Sigmoid colon (tissue), 7 donors: ENCODE measurements around the gene DLGAP4. TPM values are rescaled to one million over a fixed set of nuclear protein-coding genes. Genes with fewer than 3 reads are reported as not detected.

ENCODE experiments used
- DNase-seq: peaks from one replicate; pipeline ENCODE4 v3.0.0-alpha.2; 2019
- H3K27ac ChIP-seq, 4 donors: fragments of 200-600 bp; sonication (generic); one replicate each; pipeline ENCODE4 v1.5.1; 2016 to 2019; ENCODE audit warnings: mild to moderate bottlenecking in 1 of 4
- H3K27me3 ChIP-seq, 3 donors: fragments of 200-600 bp; sonication (generic); one replicate each; pipeline ENCODE4 v1.5.1; 2019; ENCODE audit warnings: mild to moderate bottlenecking in 1 of 3
- H3K36me3 ChIP-seq, 4 donors: fragments of 200-600 bp; sonication (generic); one replicate each; pipeline ENCODE4 v1.5.1; 2016 to 2019
- H3K4me1 ChIP-seq, 4 donors: fragments of 200-600 bp; sonication (generic); one replicate each; pipeline ENCODE4 v1.5.1; 2017 to 2019
- H3K4me3 ChIP-seq, 4 donors: fragments of 200-600 bp; sonication (generic); one replicate each; pipeline ENCODE4 v1.5.1; 2017 to 2019; ENCODE audit warnings: mild to moderate bottlenecking in 2 of 4, moderate library complexity in 1 of 4
- H3K9me3 ChIP-seq, 4 donors: fragments of 200-600 bp in 3 of 4; sonication (generic) in 3 of 4; one replicate each; pipeline versions ENCODE4 v1.5.1 to v1.6.1; 2013 to 2019
- EP300 ChIP-seq, 4 donors: sonication (generic); formaldehyde crosslinking; IDR thresholded peaks; one replicate each; pipeline ENCODE4 v1.6.1; 2017; ENCODE audit warnings: antibody characterized with exemption in 4 of 4
- POLR2A ChIP-seq, 2 donors: fragments of 450-650 bp; IDR thresholded peaks; one replicate each; pipeline ENCODE4 v1.6.1; 2016; ENCODE audit warnings: antibody characterized with exemption in 2 of 2, mild to moderate bottlenecking in 2 of 2, moderate library complexity in 2 of 2
- POLR2AphosphoS5 ChIP-seq, 4 donors: sonication (generic); formaldehyde crosslinking; IDR thresholded peaks; one replicate each; pipeline ENCODE4 v1.6.1; 2017; ENCODE audit warnings: antibody characterized with exemption in 4 of 4
- WGBS, 2 donors: extraction: QIAGEN DNeasy Blood & Tissue Kit; methylation state at CpG; one replicate each; pipeline ENCODE4 v1.1.7; 2013; 5-methylcytosine and 5-hydroxymethylcytosine counted together
- intact Hi-C: fragments of 100-400 bp; cut with DNase I; formaldehyde crosslinking; loops from one replicate; pipeline ENCODE4 v1.15.1; 2023
- polyA plus RNA-seq, 3 donors: library from polyadenylated mRNA; stranded (reverse); fragments of 200-250 nt; gene quantifications; one replicate each; pipeline ENCODE4 v1.2.3, GENCODE V29; 2013
- total RNA-seq, 4 donors: library from RNA; depleted of rRNA; stranded (reverse); fragments of >200 nt; gene quantifications; one replicate each; pipeline ENCODE4 v1.1.0, GENCODE V29; 2016
- TF ChIP-seq, protein P1 (sequence below), 4 experiments: fragments of 450-650 bp in 3 of 4; fragments of 200-600 bp in 1 of 4; IDR thresholded peaks; one replicate each; pipeline ENCODE4 v1.5.1; 2016 to 2019; ENCODE audit warnings: antibody characterized with exemption in 4 of 4, mild to moderate bottlenecking in 3 of 4, moderate library complexity in 2 of 4
- donor health status: healthy with polysubstance abuse.
- donor health status: Bipolar disorder and iron deficiency.
- donor health status: healthy.

DLGAP4 gene
- total and polyA plus RNA-seq, 7 donors = 21.0 to 60.7 (median 36.9) TPM

DNA sequence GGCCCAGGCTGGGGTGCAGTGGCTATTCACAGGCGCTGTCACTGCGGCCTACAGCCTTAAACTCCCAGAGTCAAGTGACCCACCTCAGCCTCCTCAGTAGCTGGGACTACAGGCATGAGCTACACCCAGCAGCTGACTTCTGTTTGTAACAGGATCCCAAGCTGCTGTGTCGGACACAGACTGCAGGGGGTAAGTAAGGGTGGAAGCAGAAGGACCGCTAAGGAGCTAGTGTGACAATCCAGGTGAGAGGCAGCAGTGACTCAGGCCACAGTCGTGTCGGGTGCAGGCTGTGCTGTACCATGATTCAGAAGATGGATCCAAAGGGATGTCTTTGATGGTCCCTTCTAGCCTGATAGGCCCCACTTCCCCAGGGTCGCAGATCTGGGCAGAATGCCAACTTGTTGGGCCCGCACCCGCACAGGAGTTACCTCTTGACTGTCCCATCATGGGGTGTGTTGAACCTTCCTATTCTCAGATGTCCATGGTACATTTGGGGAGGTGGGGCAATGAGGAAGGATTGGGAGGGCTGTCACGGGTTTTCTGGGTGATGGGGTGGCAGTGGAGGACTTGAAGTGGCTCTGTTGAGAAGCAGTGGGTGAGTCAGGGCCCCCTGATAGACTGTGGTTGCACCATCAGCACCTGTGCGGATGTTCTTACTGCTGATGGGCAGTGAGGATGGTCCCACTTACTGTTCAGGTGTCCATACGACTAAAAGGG, 44.6 kb upstream of the DLGAP4 start:
- H3K4me3 ChIP-seq = no peak overlapping the region
- TF ChIP-seq POLR2AphosphoS5 (IDR thresholded peaks at IDR 0.05) (no peak), POLR2A (IDR thresholded peaks at IDR 0.05) (no peak), EP300 (IDR thresholded peaks at IDR 0.05) (no peak)
- TF ChIP-seq, protein P1, sequence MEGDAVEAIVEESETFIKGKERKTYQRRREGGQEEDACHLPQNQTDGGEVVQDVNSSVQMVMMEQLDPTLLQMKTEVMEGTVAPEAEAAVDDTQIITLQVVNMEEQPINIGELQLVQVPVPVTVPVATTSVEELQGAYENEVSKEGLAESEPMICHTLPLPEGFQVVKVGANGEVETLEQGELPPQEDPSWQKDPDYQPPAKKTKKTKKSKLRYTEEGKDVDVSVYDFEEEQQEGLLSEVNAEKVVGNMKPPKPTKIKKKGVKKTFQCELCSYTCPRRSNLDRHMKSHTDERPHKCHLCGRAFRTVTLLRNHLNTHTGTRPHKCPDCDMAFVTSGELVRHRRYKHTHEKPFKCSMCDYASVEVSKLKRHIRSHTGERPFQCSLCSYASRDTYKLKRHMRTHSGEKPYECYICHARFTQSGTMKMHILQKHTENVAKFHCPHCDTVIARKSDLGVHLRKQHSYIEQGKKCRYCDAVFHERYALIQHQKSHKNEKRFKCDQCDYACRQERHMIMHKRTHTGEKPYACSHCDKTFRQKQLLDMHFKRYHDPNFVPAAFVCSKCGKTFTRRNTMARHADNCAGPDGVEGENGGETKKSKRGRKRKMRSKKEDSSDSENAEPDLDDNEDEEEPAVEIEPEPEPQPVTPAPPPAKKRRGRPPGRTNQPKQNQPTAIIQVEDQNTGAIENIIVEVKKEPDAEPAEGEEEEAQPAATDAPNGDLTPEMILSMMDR (IDR thresholded peaks at IDR 0.05) = no peak
- H3K4me1 ChIP-seq = no peaks in the 10 kb centered on the region
- peak; percentile 37 for DNase-seq
- H3K36me3 ChIP-seq = peaks cover 0 to 6% (median under 1%) of the 10 kb centered on the region in 4 donors
- no peak overlapping the region for H3K27ac ChIP-seq
- intact Hi-C loops = no loop called here
- no peaks in the 10 kb centered on the region for H3K9me3 ChIP-seq
- 83 to 89% methylated on average over 12 of the region's 12 CpGs for WGBS, 2 donors
- no peaks in the 10 kb centered on the region for H3K27me3 ChIP-seq

DNA sequence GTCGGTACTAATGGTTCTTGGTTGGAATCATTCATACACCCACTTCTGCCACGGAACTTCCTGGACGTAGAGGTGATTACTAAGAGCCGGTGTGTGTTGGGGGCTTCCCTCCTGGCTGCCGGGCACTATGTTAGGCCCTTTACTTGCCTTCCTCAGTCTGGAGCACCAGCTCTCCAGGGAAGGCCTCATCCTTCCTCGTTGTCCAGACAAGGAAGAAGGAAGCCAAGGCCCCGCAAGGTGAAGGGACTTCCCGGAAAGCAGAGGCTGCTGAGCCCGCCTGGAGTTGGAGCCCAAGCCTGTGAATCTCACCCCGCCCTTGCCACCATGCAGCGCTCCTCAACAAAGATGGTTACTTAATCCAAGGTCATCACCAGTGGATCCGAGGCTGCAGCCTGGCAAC, 43.7 kb upstream of the DLGAP4 start:
- Histone ChIP-seq H3K27ac (no peak overlapping the region), H3K36me3 (no peaks in the 10 kb centered on the region), H3K9me3 (no peaks in the 10 kb centered on the region), H3K4me3 (no peak overlapping the region), H3K27me3 (no peaks in the 10 kb centered on the region), H3K4me1 (no peaks in the 10 kb centered on the region)
- peak; percentile 49 for DNase-seq
- intact Hi-C loops = no loop called here
- 79 to 86% methylated on average over 12 of the region's 12 CpGs for WGBS, 2 donors
- TF ChIP-seq POLR2A (IDR thresholded peaks at IDR 0.05) (no peak), EP300 (IDR thresholded peaks at IDR 0.05) (no peak), POLR2AphosphoS5 (IDR thresholded peaks at IDR 0.05) (no peak)
- TF ChIP-seq, protein P1 (IDR thresholded peaks at IDR 0.05) = no peak

DNA sequence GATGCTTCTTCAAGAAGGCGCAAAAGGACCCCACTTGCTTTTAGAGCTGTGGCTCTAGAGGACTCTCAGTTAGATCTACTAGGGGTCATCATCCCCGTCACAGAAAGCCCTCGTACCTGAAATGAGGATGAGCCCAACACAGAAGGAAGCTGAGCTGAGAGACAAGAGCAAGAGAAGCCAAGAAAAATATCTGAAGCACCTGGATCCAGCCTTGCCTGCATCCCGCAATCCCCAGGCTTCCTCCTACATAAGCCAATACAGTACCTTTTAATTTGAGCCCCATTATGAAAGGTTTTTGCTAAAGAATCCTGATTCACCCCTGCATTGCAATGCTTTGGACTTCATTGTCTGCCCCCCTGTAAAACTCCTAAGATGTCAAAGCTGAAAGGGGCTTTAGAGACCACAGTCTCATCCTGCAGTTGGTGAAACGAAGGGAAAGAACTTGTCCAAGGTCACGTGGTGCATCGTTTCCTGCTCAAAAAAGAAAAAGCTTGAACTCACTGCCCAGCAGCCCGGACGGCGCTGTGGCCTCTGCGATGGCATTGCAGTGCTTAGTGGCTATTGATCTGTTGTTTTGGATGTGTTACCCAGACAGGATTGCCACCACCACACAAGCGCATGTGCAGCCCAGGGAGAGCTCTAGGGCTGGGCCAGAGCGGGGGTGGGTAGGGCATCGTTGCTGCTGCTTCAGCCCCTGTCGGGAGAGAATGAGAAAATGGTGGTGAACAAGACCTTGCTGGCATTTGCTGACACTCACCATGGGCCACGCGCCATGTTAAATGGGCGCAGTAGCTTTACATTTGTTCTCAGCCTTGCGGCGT, 41.5 kb upstream of the DLGAP4 start:
- Histone ChIP-seq H3K9me3 (no peaks in the 10 kb centered on the region), H3K27ac (no peak overlapping the region), H3K27me3 (no peaks in the 10 kb centered on the region), H3K4me1 (no peaks in the 10 kb centered on the region), H3K4me3 (no peak overlapping the region), H3K36me3 (no peaks in the 10 kb centered on the region)
- TF ChIP-seq EP300 (IDR thresholded peaks at IDR 0.05) = no peak
- TF ChIP-seq, protein P1 (IDR thresholded peaks at IDR 0.05) = no peak
- no peak for TF ChIP-seq POLR2A (IDR thresholded peaks at IDR 0.05)
- no peak for TF ChIP-seq POLR2AphosphoS5 (IDR thresholded peaks at IDR 0.05)
- intact Hi-C loops = no loop called here
- DNase-seq = peak; percentile 53
- WGBS, 2 donors = 90 to 91% methylated on average over 20 of the region's 20 CpGs

DNA sequence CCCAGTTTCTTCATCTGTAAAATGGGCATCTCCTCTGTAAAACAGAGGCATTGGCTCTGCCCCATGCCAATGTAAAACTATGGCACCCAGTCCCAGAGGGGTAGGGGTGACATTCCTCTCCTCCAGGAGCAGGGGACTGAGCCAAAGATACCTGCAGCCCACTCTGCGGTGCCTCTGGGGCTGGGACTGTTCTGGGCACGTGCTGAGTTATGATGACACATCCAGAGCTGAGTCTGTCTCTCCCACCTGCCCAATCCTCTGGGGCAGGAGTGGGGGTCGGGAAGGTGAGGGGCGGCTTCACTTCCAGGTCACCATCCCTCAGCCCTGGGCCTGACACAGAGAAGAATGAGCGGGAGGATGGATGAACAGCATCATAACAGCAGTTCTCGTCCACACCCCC, 40.0 kb upstream of the DLGAP4 start:
- H3K9me3 ChIP-seq = no peaks in the 10 kb centered on the region
- WGBS, 2 donors = 84 to 89% methylated on average over 6 of the region's 6 CpGs
- DNase-seq = no peak
- TF ChIP-seq EP300 (IDR thresholded peaks at IDR 0.05) (no peak), POLR2A (IDR thresholded peaks at IDR 0.05) (no peak), POLR2AphosphoS5 (IDR thresholded peaks at IDR 0.05) (no peak)
- TF ChIP-seq, protein P1 (IDR thresholded peaks at IDR 0.05) = no peak
- no peaks in the 10 kb centered on the region for H3K4me1 ChIP-seq
- H3K27me3 ChIP-seq = no peaks in the 10 kb centered on the region
- H3K27ac ChIP-seq = no peak overlapping the region
- H3K4me3 ChIP-seq = no peak overlapping the region
- intact Hi-C loops = no loop called here
- H3K36me3 ChIP-seq = no peaks in the 10 kb centered on the region
